Left hindlimb (tissue), 1 donor: ENCODE data around the gene ETV5.

Source experiments
- DNase-seq: peaks from one replicate; pipeline ENCODE4 v3.0.0-alpha.2; 2018

The ETV5 gene

GRCh38 chr3:186108941-186109865 lies at the start of gene ETV5:
TSS of gene ETV5 (minus strand) at chr3:186109089. CDS start at chr3:186105868, 3,221 bp downstream.
- DNase-seq = peak; percentile 100

GRCh38 chr3:186154641-186155040 lies 45.8 kb upstream of the ETV5 start:
- DNase-seq = no peak

- DNase-seq = no peak
Observed at GRCh38 chr3:186152889-186153292, 44.0 kb upstream of the ETV5 start.

- DNase-seq = no peak
Observed at GRCh38 chr3:186152361-186152798, 43.5 kb upstream of the ETV5 start.

GRCh38 chr3:186151077-186151971 lies 42.4 kb upstream of the ETV5 start:
- DNase-seq = no peak

- no peak for DNase-seq
Observed at GRCh38 chr3:186150041-186150830, 41.3 kb upstream of the ETV5 start.

- DNase-seq = no peak
Observed at GRCh38 chr3:186149319-186149960, 40.6 kb upstream of the ETV5 start.

GRCh38 chr3:186144257-186144656 lies 35.4 kb upstream of the ETV5 start:
- no peak for DNase-seq

GRCh38 chr3:186143250-186143649 lies 34.4 kb upstream of the ETV5 start:
- no peak for DNase-seq

GRCh38 chr3:186142393-186142932 lies 33.6 kb upstream of the ETV5 start:
- no peak for DNase-seq

- DNase-seq = no peak
Observed at GRCh38 chr3:186141790-186142189, 32.9 kb upstream of the ETV5 start.

- DNase-seq = no peak
Observed at GRCh38 chr3:186138272-186138981, 29.5 kb upstream of the ETV5 start.

GRCh38 chr3:186137051-186137685 lies 28.3 kb upstream of the ETV5 start:
- DNase-seq = no peak

GRCh38 chr3:186133980-186134379 lies 25.1 kb upstream of the ETV5 start:
- DNase-seq = no peak

- DNase-seq = no peak
Observed at GRCh38 chr3:186132487-186132886, 23.6 kb upstream of the ETV5 start.

GRCh38 chr3:186129206-186129605 lies 20.3 kb upstream of the ETV5 start:
- DNase-seq = no peak

- no peak for DNase-seq
Observed at GRCh38 chr3:186128158-186128557, 19.3 kb upstream of the ETV5 start.

GRCh38 chr3:186127463-186127862 lies 18.6 kb upstream of the ETV5 start:
- no peak for DNase-seq

GRCh38 chr3:186125118-186125517 lies 16.2 kb upstream of the ETV5 start:
- no peak for DNase-seq

GRCh38 chr3:186124592-186124991 lies 15.7 kb upstream of the ETV5 start:
- DNase-seq = no peak

GRCh38 chr3:186123012-186123411 lies 14.1 kb upstream of the ETV5 start:
- no peak for DNase-seq
